ENCODE results near the gene HES5. TPM values are rescaled to one million over a fixed set of nuclear protein-coding genes. Genes with fewer than 3 reads are reported as not detected.

Gene HES5
- total RNA-seq, 2 experiments from 2014 or later = not detected

GRCh38 chr1:2543543-2544092 is 13.6 kb upstream of the HES5 start:
- CTCF ChIA-PET (ENCODE audit: unreplicated experiment) = interaction anchor here (1.0 kb wide), 1 partner anchor 88 kb away, joined by 3 read pairs; no protein-coding TSS in a partner anchor
- H3K27ac ChIP-seq (ENCODE audit: low read depth, low read length, poor library complexity, severe bottlenecking) = no peak overlapping the region
- H3K36me3 ChIP-seq (ENCODE audit: insufficient read depth, low read length) = no peaks in the 10 kb centered on the region
- intact Hi-C loops (cut with micrococcal nuclease; ENCODE audit: unreplicated experiment) = no loop called here
- DNase-seq (ENCODE audit: low spot score) = no peak
- H4K20me1 ChIP-seq (ENCODE audit: insufficient read depth, low read length) = no peaks in the 10 kb centered on the region
- no peaks in the 10 kb centered on the region for H3K9me2 ChIP-seq (ENCODE audit: insufficient read depth, low read length)
- no peaks in the 10 kb centered on the region for H3K9me3 ChIP-seq (ENCODE audit: low read length)
- BruUV-seq (replicated peaks) = no TSS peak
- H3K4me2 ChIP-seq (ENCODE audit: low read length) = no peak overlapping the region
- no peak for TF ChIP-seq EZH2phosphoT487 (IDR thresholded peaks at IDR 0.05; ENCODE audit: borderline replicate concordance, low read depth, low read length)
- TF ChIP-seq, protein P1, sequence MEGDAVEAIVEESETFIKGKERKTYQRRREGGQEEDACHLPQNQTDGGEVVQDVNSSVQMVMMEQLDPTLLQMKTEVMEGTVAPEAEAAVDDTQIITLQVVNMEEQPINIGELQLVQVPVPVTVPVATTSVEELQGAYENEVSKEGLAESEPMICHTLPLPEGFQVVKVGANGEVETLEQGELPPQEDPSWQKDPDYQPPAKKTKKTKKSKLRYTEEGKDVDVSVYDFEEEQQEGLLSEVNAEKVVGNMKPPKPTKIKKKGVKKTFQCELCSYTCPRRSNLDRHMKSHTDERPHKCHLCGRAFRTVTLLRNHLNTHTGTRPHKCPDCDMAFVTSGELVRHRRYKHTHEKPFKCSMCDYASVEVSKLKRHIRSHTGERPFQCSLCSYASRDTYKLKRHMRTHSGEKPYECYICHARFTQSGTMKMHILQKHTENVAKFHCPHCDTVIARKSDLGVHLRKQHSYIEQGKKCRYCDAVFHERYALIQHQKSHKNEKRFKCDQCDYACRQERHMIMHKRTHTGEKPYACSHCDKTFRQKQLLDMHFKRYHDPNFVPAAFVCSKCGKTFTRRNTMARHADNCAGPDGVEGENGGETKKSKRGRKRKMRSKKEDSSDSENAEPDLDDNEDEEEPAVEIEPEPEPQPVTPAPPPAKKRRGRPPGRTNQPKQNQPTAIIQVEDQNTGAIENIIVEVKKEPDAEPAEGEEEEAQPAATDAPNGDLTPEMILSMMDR (conservative IDR thresholded peaks at IDR 0.05; ENCODE audit: low read length) = no peak
- POLR2A ChIA-PET = no interaction called here
- H2AFZ ChIP-seq (ENCODE audit: low read length) = no peak overlapping the region
- H3K79me2 ChIP-seq (ENCODE audit: insufficient read depth, low read depth, low read length) = no peaks in the 10 kb centered on the region
- no peak overlapping the region for H3K4me3 ChIP-seq (ENCODE audit: low read depth, low read length, poor library complexity, severe bottlenecking)
- peaks cover 24% of the 10 kb centered on the region for H3K4me1 ChIP-seq (ENCODE audit: insufficient read depth, low read length, poor library complexity, severe bottlenecking)

DNA sequence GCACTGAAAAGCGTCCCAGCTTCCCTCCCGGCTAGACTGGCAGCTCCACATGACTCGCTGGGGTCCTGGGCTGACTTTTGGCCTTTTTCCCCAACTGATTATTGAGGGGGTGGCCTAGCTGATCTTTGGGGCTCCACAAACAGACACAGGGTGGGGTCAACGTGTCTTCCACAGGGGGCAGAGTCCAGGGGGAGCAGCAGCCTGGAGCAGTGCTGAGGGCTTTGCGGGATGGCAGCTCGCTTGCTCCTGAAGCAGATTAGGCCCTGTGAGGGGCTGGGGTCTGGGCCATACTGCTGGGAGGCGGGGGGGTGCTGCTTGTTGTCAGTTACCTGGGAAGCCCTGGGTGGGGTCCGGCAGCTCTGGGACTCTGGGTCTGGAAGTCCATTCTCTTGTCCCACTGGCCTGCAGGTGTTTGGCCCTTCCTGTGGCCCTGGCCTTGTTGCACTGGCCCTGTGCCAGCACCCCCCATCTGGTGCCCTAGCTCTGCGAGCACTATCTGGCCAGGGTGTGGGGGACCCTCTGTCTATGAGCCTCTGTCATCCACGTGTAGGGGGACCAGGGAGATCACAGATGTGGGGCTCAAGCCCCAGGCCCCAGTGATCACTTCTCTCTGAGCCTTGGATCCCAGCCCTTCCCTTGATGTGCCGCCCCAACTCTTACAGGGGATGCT is 12.3 kb upstream of the HES5 start:
- no peak for TF ChIP-seq EZH2phosphoT487 (IDR thresholded peaks at IDR 0.05; ENCODE audit: borderline replicate concordance, low read depth, low read length)
- TF ChIP-seq, protein P1 (conservative IDR thresholded peaks at IDR 0.05; ENCODE audit: low read length) = no peak
- Histone ChIP-seq H3K4me1 (ENCODE audit: insufficient read depth, low read length, poor library complexity, severe bottlenecking) (peaks cover 11% of the 10 kb centered on the region), H3K4me2 (ENCODE audit: low read length) (no peak overlapping the region), H3K9me3 (ENCODE audit: low read length) (no peaks in the 10 kb centered on the region), H4K20me1 (ENCODE audit: insufficient read depth, low read length) (no peaks in the 10 kb centered on the region), H2AFZ (ENCODE audit: low read length) (no peak overlapping the region), H3K79me2 (ENCODE audit: insufficient read depth, low read depth, low read length) (no peaks in the 10 kb centered on the region), H3K4me3 (ENCODE audit: low read depth, low read length, poor library complexity, severe bottlenecking) (no peak overlapping the region), H3K9me2 (ENCODE audit: insufficient read depth, low read length) (no peaks in the 10 kb centered on the region), H3K36me3 (ENCODE audit: insufficient read depth, low read length) (no peaks in the 10 kb centered on the region), H3K27ac (ENCODE audit: low read depth, low read length, poor library complexity, severe bottlenecking) (no peak overlapping the region)
- no peak for DNase-seq (ENCODE audit: low spot score)
- ChIA-PET CTCF (ENCODE audit: unreplicated experiment) (no interaction called here), POLR2A (no interaction called here)
- no TSS peak for BruUV-seq (replicated peaks)
- intact Hi-C loops (cut with micrococcal nuclease; ENCODE audit: unreplicated experiment) = no loop called here

- H3K79me2 ChIP-seq (ENCODE audit: insufficient read depth, low read depth, low read length) = no peaks in the 10 kb centered on the region
- ChIA-PET POLR2A (no interaction called here), CTCF (ENCODE audit: unreplicated experiment) (no interaction called here)
- intact Hi-C loops (cut with micrococcal nuclease; ENCODE audit: unreplicated experiment) = no loop called here
- TF ChIP-seq EZH2phosphoT487 (IDR thresholded peaks at IDR 0.05; ENCODE audit: borderline replicate concordance, low read depth, low read length) = no peak
- TF ChIP-seq, protein P1 (conservative IDR thresholded peaks at IDR 0.05; ENCODE audit: low read length) = no peak
- no peaks in the 10 kb centered on the region for H3K9me3 ChIP-seq (ENCODE audit: low read length)
- H3K9me2 ChIP-seq (ENCODE audit: insufficient read depth, low read length) = no peaks in the 10 kb centered on the region
- H3K4me1 ChIP-seq (ENCODE audit: insufficient read depth, low read length, poor library complexity, severe bottlenecking) = peaks cover 6% of the 10 kb centered on the region
- no peak overlapping the region for H3K4me2 ChIP-seq (ENCODE audit: low read length)
- H3K4me3 ChIP-seq (ENCODE audit: low read depth, low read length, poor library complexity, severe bottlenecking) = no peak overlapping the region
- no peaks in the 10 kb centered on the region for H4K20me1 ChIP-seq (ENCODE audit: insufficient read depth, low read length)
- no peak overlapping the region for H3K27ac ChIP-seq (ENCODE audit: low read depth, low read length, poor library complexity, severe bottlenecking)
- no TSS peak for BruUV-seq (replicated peaks)
- H2AFZ ChIP-seq (ENCODE audit: low read length) = no peak overlapping the region
- DNase-seq (ENCODE audit: low spot score) = no peak
- H3K36me3 ChIP-seq (ENCODE audit: insufficient read depth, low read length) = no peaks in the 10 kb centered on the region
Observed at GRCh38 chr1:2541619-2542245, 11.7 kb upstream of the HES5 start.
